Activated T-helper 9 cell treated with anti-CD3 and anti-CD28 coated beads, Interleukin-2, amount 50 U/mL, for 16 hours (primary cell): ENCODE measurements around the gene PSD.

Source experiments
- DNase-seq: peaks from one replicate; pipeline ENCODE4 v3.0.0-alpha.2; 2020; ENCODE audit warnings: low read depth

Gene PSD

DNA sequence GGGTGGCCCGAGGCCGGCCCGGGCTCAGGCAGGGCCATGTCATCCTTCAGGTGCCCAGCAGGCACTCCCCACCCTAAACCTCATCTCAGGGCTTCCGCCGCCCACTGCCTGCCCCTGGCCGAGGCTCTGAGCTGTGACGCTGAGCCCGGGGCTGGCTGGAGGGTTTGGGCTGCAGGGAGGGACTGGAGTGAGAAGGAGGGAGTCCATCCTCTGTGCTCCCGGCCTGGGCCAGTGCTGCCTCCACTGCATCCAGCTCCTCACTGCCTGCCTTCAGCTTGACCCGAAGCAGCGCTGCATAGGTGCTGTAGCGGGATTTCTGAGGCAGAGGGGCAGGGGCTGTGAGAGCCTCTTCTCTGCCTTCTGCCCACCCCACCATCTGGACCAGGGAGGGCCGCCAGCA lies 15.5 kb downstream of the PSD start:
- DNase-seq = no peak

DNA sequence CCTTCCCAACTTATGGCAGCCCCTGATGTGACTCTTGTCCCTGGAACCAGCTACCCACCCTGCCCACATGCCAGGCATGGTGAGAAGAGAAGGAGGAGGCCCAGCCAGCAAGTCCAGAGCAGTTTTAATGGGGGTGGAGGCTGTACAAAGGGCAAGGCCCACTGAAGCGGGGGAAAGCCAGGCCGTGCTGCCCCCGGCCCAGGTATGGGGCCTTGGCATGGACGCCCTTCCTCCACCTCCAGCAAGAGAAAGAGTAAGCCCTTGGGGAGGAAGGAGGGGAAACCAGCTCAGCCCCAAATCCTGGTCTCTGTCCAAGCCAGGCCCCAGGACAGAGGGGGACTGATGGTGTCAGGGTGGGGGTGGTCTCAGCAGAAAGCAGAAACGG lies 16.1 kb downstream of the PSD start:
- DNase-seq = no peak

DNA sequence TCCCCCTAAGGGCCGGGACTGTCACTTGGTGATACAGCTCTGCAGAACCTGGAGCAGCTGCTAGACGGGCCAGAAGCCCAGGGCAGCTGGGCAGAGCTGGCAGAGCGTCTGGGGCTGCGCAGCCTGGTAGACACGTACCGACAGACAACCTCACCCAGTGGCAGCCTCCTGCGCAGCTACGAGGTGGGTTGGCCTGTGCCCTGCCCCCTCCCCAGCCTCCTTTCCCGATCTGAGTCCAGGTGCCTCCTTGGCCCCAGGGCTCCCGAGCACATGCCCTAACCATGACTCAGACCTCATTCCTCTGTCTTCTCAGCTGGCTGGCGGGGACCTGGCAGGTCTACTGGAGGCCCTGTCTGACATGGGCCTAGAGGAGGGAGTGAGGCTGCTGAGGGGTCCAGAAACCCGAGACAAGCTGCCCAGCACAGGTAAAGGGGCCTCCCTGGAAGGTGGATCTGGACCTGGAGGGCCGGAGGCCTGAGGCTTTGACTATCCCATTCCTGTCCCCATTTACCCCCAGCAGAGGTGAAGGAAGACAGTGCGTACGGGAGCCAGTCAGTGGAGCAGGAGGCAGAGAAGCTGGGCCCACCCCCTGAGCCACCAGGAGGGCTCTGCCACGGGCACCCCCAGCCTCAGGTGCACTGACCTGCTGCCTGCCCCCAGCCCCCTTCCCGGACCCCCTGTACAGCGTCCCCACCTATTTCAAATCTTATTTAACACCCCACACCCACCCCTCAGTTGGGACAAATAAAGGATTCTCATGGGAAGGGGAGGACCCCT lies 16.7 kb downstream of the PSD start:
- no peak for DNase-seq

DNA sequence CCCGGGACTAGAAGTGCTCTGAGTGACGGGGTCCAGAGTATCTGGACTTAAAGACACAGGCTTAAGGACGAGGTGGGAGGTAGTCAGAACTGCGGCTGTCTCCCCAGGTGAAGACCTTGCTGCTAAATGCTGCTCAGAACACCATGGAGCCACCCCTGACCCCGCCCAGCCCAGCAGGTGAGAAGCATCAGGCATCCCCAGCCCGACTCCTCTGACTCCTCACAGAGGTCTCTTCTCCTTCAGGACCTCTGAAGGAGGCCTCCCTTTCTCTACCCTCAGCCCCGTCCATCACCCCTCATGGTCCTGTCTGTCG lies 17.3 kb downstream of the PSD start:
- DNase-seq = no peak

DNA sequence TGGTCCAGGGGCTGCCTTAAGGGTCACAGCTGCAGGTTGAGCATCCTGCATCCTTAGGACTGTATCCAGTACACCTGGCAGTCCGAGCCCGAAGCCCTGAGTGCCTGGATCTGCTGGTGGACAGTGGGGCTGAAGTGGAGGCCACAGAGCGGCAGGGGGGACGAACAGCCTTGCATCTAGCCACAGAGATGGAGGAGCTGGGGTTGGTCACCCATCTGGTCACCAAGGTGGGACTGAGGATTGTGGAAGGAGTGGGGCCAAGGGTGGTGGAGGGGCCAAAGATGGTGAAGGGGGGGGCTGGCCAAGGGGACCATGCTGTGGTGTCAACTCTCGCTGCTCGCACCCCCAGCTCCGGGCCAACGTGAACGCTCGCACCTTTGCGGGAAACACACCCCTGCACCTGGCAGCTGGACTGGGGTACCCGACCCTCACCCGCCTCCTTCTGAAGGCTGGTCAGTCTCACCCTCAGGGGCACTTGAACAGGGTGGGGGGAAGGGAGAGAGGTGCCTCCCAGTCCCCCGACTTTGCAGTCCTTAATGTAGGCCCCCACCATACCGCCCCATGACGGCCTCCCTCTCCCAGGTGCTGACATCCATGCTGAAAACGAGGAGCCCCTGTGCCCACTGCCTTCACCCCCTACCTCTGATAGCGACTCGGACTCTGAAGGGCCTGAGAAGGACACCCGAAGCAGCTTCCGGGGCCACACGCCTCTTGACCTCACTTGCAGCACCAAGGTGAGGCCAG lies 17.8 kb downstream of the PSD start:
- no peak for DNase-seq

DNA sequence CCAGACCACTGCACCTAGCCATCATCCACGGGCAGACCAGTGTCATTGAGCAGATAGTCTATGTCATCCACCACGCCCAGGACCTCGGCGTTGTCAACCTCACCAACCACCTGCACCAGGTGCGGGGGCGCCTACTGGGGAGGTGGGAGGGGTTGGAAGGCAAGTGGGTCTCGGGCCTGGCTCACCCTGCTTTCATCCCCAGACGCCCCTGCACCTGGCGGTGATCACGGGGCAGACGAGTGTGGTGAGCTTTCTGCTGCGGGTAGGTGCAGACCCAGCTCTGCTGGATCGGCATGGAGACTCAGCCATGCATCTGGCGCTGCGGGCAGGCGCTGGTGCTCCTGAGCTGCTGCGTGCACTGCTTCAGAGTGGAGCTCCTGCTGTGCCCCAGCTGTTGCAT lies 18.5 kb downstream of the PSD start:
- DNase-seq = no peak

DNA sequence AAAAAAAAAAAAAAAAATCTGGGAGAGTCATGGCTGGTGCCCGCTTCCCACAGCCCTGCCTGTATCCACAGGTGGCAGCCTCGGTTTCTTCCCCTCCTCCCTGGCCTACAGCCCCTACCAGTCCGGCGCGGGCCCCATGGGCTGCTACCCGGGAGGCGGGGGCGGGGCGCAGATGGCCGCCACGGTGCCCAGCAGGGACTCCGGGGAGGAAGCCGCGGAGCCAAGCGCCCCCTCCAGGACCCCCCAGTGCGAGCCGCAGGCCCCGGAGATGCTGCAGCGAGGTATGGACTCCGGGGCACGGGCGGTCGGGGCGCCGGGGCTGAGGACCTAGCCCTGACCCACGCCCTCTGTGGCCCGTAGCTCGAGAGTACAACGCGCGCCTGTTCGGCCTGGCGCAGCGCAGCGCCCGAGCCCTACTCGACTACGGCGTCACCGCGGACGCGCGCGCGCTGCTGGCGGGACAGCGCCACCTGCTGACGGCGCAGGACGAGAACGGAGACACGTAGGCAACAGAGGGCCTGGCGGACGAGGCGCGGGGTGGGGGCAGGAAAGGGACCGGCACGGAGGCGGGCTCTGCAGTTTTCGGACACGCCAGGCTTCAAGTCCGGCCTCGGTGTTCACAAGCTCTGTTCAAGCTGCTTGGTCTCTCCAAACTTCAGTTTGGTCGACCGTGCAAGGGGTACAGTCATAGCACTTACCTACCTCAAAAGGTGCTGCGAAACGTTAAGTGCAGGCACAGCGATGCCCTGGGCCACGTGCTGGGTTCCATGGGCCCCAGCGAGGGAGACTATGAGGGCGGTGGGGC lies 19.2 kb downstream of the PSD start:
- peak; percentile 80 for DNase-seq

DNA sequence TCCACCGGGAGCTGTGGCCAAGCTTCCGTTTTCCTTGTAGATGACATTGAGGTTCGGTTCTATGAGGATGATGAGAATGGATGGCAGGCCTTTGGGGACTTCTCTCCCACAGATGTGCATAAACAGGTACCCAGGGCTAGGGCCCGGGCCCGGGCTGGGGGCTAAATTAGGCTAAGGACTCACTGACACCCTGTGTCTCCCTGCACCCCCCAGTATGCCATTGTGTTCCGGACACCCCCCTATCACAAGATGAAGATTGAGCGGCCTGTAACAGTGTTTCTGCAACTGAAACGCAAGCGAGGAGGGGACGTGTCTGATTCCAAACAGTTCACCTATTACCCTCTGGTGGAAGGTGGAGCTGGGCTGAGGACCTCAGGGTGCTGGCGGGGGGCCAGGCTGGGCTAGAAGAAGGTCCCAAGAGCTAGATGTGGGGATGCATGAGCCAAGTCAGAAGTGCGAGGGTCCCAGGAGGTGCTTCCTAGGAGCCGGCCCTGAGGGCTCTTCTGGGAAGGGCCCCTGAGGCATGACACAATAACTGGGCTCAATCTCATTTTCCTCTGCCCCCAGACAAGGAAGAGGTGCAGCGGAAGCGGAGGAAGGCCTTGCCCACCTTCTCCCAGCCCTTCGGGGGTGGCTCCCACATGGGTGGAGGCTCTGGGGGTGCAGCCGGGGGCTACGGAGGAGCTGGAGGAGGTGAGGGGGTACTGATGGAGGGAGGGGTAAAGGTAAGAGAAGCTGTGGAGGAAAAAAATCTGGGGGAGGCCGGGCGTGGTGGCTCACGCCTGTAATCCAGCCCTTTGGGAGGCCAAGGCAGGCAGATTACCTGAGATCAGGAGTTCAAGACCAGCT lies 20.2 kb downstream of the PSD start:
- DNase-seq = no peak

DNA sequence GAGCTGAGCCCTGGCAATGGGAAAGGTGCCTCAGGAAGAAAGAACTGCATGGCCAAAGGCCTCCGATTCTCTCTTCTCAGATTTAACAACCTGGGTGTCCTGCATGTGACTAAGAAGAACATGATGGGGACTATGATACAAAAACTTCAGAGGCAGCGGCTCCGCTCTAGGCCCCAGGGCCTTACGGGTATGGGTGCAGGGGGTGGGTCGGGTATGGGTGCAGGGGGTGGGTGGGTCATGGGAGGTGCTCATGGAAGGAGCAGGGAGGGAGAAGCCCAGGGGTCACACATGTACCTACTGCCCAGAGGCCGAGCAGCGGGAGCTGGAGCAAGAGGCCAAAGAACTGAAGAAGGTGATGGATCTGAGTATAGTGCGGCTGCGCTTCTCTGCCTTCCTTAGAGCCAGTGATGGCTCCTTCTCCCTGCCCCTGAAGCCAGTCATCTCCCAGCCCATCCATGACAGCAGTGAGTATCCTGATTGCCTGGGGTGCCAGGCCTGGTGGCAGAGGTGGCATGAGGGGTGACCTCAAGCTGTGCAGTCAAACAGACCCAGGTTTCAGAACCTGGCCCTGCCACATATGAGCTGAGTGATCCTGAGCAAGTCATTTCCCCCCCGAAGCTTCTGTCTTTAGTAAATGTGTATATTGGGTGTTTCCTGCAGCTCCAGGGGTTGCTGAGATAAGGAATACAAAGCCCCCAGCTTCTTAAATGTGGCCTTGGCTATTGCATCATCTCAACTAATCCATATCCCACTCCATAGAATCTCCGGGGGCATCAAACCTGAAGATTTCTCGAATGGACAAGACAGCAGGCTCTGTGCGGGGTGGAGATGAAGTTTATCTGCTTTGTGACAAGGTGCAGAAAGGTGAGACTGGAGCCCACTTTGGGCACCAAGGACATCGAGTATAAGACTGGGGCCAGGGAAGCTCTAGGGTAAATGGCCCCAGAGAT lies 21.1 kb downstream of the PSD start:
- DNase-seq = no peak

DNA sequence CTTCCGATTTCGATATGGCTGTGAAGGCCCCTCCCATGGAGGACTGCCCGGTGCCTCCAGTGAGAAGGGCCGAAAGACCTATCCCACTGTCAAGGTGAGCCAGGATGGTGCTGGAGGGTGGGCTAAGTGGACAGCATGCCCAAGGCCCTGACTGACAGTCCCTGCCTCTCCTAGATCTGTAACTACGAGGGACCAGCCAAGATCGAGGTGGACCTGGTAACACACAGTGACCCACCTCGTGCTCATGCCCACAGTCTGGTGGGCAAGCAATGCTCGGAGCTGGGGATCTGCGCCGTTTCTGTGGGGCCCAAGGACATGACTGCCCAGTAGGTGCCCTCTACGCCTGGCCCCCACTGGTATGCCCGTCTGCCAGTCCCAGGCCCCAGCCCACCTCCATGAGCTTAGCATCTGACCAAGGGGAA lies 21.8 kb downstream of the PSD start:
- DNase-seq = no peak

DNA sequence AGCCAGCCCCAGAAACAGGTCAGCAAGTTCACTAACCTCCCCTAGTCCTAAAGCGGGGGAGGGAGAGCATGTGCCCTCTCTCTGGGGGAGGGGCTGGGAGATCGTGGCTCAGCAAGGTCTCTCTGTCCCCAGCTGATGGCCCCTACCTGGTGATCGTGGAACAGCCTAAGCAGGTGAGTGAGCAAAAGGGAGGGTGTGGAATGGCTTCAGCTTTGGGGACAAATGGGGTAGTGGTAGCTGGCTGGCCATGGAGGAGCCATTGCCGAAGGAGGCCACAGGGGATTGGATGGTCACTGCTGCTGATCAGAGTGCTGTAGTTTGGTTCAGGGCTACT lies 22.3 kb downstream of the PSD start:
- no peak for DNase-seq

DNA sequence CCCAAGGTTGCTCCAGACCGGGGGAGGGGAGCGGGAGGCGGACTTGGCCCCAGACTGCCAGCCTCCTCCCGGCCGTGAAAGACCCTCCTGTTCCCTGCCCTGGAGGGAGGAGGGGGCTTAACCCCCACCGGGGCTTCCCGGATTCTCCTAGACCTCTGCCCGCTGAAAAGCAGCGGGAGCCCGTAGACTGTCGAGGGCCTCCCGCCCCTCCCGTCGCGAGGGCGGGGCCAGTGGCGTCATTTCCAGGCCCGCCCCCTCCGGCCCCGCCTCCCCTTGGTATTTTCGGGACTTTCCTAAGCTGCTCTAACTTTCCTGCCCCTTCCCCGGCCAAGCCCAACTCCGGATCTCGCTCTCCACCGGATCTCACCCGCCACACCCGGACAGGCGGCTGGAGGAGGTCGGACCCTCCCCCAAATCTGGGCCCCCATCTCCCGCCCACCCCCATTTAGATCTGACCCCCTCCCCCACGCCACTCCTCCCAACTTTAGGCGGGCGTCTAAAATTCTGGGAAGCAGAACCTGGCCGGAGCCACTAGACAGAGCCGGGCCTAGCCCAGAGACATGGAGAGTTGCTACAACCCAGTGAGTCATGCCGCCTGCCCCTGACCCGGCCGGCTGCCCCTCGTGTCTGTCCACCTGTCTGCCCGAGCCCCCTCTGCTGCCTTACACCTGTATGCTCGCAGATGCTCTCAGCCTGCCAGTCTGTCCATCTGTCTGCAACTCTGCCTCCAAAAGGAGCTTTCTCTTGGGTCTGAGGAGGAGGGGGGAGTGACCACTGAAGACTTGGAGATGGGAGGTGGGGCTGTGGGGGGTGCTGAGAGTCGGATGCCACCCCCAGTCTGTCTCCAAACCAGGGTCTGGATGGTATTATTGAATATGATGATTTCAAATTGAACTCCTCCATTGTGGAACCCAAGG lies 22.9 kb downstream of the PSD start, which contains the start of gene NFKB2:
Gene NFKB2, plus strand, starts transcription at position 306 of the 917 bp plus-strand sequence. Its CDS starts 255 bp downstream, at position 561.
- DNase-seq = peak; percentile 91

DNA sequence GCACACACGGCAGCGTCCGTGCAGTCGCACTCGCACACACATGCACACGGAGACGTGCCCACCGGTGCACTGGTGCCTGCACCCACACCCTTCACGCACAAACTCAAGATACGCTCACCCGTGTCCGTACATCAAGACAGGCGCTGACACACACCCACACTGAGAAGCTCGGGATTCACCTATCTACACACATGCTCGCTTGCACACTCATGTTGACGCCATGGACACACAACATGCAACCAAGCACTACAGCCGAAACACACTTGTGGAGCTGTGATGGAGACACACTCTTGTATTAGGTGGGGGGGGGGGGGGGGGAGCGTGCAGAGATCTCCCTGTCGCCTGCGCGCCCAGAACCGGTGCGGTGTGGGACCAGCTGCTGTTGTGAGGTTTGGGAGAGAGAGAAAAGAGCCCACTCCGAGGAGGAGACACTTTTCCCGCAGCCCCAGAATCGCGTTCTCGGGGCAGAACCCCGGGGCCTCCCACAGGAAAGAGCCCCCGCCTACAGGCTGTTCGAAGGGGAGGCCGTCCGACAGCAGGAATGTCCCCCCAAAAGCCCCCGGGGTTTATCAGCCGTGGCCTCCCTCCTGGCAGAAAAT lies 23.7 kb downstream of the PSD start:
- peak; percentile 58 for DNase-seq

DNA sequence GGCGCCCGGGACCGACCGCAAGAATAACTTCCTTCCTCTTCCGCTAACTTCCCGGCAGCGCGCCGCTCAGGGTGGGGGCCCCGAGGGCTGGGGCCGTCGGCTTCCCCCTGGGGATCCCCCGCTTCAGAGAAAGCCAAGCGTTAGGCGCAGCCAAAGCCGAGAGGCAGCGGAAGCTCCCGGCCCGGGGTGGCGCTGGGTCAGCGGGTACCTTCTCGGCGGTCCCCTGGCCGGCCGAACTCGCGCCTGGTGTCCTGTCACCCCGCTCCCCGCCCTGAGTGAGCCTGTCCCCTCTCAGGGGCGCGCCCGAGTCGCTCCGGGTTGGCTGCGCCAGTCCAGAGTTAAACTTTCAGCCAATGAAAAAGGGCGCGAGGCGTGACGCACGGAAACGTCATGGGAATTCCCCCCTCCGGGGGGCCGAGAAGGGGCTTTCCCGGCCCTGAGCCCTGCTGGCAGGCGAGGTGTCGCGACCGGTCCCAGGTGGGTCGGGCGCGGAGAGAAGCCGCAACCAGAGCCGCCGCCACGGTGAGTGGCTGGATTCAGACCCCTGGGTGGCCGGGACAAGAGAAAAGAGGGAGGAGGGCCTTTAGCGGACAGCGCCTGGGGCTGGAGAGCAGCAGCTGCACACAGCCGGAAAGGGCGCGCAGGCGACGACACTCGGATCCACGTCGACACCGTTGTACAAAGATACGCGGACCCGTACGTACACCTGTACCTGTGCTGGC lies 24.3 kb downstream of the PSD start:
- peak; percentile 98 for DNase-seq

DNA sequence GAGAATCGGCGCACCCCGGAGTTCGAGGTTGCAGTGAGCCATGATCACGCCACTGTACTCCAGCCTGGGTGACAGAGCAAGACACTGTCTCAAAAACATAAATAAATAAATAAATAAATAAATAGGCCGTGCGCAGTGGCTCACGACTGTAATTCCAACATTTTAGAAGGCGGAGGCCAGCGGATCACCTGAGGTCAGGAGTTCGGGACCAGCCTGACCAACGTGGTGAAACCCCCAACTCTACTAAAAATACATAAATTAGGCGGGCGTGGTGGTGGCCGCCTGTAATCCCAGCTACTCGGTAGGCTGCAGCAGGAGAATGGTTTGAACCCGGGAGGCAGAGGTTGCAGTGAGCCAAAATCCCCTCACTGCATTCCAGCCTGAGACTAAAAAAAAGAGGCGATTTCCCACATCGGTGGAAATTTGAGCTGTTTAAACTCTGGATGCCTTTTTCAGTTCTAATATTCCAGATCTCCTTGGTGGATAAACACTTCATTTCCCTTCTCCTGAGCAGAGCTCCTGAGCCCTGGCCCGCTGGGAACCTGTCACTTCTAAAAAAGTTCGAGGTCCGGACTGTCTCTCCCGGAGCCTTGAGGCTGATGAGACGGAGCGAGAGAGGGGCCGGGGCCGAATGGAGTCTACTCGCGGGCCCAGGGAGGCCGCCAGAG lies 25.0 kb downstream of the PSD start:
- no peak for DNase-seq

DNA sequence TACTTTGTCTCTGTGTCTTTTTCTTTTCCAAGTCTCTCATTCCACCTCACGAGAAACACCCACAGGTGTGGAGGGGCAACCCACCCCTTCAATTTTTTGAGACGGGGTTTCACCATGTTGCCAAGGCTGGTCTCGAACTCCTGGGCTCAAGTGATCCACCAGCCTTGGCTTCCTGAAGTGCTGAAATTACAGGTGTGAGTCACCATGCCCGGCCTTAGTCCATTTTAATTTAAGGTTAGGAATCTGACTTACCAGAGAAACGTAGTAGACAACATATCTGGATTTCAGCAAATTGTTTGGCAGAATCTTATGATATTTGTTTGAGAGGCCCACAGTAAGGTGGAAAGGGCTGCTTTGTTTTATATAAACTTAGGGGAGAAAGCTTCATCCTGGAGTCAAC lies 26.3 kb downstream of the PSD start:
- DNase-seq = no peak

DNA sequence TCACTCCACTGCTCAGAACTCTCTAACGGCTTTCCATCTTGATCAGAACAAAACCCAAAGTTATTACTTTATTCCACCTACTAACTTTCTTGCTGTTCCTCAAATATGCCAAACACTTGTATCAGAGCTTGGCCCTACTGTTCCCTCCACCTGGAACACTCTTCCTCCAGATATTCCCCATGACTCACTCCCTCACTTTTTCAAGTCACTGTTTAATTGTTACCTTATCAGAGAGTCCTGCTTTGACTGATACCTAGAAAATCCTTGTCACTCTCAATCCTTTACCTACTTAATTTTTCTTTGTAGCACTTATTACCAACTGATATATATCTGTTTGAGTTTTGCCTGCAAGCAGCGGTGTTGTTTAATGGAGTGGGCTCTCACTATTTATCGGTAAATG lies 28.7 kb downstream of the PSD start:
- DNase-seq = no peak
